ENCODE measurements around the gene NEGR1.

DNA sequence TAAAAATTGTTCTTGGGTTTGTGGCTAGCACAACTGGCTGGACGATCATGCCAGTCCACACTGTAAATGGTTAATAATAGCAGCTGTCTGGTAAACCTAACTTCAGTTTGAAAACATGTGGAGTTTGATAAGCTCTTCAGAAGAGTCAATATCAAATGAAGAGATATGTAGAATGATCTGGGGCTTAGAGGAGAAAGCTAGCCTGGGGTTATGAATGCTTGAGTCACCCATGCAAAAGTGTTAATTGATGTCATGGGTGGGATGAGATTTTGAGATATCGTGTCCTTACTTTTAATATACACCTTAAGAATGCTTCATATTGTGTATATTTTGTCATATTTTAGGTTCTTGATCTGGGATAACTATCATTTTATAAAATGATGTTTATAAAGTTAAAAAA, 646.8 kb downstream of the NEGR1 start:
- TF ChIP-seq, protein P1, sequence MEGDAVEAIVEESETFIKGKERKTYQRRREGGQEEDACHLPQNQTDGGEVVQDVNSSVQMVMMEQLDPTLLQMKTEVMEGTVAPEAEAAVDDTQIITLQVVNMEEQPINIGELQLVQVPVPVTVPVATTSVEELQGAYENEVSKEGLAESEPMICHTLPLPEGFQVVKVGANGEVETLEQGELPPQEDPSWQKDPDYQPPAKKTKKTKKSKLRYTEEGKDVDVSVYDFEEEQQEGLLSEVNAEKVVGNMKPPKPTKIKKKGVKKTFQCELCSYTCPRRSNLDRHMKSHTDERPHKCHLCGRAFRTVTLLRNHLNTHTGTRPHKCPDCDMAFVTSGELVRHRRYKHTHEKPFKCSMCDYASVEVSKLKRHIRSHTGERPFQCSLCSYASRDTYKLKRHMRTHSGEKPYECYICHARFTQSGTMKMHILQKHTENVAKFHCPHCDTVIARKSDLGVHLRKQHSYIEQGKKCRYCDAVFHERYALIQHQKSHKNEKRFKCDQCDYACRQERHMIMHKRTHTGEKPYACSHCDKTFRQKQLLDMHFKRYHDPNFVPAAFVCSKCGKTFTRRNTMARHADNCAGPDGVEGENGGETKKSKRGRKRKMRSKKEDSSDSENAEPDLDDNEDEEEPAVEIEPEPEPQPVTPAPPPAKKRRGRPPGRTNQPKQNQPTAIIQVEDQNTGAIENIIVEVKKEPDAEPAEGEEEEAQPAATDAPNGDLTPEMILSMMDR (IDR thresholded peaks at IDR 0.05; ENCODE audit: low read depth, low read length, missing input control), result no peak
- no peak for TF ChIP-seq RAD21 (IDR thresholded peaks at IDR 0.05)
